HFF-Myc (cell line): ENCODE measurements around the gene CDYL2.

Experiments
- DNase-seq: peaks from one replicate; pipeline ENCODE4 v3.0.0-alpha.2; 2011; ENCODE audit warnings: low read depth; ENCODE audit errors: extremely low read depth
- H3K4me3 ChIP-seq: replicated peaks from 2 replicates; pipeline ENCODE4 v1.5.1; 2011; ENCODE audit warnings: low read depth, mild to moderate bottlenecking, control low read depth, low read length
- TF ChIP-seq, protein P1 (sequence below): IDR thresholded peaks from 2 replicates; pipeline ENCODE4 v1.5.1; 2012; ENCODE audit warnings: mild to moderate bottlenecking, low read depth, low read length, control low read depth; ENCODE audit errors: missing control alignments

The CDYL2 gene

DNA sequence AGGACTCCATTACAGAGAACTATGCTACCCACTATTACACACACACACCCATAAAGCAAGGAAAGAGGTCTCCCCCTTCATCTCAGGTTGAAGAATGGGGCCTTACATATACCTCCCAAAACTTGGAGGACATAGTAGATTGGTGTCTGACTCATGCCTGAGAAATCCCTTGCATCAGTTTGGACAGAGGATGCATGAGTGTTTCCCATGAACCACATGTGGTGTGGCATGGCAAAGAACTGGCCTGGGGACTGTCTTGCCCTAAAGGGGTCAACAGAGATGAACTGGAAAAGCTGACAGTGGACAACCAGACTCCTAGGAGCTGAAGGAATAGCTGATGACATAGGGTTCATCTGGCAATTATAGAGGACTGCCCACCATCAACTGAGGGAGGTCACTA is 209.6 kb downstream of the CDYL2 start:
- no peak for DNase-seq
- H3K4me3 ChIP-seq = no peak overlapping the region
- TF ChIP-seq, protein P1, sequence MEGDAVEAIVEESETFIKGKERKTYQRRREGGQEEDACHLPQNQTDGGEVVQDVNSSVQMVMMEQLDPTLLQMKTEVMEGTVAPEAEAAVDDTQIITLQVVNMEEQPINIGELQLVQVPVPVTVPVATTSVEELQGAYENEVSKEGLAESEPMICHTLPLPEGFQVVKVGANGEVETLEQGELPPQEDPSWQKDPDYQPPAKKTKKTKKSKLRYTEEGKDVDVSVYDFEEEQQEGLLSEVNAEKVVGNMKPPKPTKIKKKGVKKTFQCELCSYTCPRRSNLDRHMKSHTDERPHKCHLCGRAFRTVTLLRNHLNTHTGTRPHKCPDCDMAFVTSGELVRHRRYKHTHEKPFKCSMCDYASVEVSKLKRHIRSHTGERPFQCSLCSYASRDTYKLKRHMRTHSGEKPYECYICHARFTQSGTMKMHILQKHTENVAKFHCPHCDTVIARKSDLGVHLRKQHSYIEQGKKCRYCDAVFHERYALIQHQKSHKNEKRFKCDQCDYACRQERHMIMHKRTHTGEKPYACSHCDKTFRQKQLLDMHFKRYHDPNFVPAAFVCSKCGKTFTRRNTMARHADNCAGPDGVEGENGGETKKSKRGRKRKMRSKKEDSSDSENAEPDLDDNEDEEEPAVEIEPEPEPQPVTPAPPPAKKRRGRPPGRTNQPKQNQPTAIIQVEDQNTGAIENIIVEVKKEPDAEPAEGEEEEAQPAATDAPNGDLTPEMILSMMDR = no peak

DNA sequence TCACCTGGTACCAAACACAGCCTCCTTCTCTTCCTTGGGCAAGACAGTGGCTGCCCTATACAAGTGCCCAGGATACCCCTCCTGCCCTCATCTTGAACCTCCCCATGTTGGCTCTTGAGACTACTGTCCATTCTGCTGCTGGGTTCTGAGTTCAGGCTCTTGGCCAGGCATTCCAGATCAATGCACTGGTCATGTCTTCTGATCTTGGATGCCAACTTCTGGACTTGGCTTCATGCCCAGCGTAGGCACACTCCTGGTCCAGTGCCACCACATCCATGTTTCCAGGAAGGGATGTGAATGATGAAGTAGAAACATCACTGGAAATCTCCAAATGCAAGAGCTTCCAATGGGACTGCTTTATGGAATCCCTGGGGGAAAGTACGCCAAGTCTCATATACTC is 212.1 kb downstream of the CDYL2 start:
- TF ChIP-seq, protein P1 = no peak
- DNase-seq = no peak
- no peak overlapping the region for H3K4me3 ChIP-seq

DNA sequence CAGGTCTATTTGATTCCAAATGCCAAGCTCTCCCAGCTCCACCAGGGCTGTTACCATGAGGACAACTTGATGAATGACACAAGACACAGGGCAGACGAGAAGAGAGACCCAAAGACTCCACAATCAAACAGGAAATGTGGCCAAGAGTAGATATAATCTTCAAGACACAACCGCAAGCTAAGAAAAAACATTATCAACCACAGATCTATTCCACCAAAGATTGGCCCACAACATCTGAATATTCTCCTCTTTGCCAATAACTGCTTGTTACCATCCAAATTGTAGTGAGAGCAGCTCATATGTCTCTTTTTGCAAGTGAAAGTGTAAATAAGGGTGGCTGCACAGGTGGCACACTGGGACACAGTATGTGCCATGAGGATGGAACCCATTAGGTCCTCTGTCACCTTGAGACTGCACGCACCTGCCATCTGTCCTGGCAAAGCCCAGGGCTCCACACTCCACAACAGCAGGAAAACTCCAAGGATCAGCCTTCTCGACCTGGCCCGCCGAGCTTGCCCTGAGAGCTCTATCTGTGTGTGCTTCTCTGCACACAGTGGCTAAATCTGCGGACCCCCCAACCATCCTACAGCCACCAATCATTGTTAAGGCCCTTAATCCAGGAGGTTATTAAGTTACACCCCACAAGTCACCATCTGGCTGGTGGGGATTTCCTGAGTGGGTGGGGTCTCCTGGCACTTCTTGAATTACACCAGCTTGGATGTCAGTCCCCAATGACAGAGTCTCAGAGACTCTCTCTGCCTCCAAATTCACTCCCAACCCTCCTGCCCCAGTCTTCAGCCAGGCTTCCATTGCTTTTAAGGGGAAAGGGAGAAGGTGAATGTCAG is 213.1 kb downstream of the CDYL2 start:
- TF ChIP-seq, protein P1 = no peak
- DNase-seq = no peak
- H3K4me3 ChIP-seq = no peak overlapping the region

DNA sequence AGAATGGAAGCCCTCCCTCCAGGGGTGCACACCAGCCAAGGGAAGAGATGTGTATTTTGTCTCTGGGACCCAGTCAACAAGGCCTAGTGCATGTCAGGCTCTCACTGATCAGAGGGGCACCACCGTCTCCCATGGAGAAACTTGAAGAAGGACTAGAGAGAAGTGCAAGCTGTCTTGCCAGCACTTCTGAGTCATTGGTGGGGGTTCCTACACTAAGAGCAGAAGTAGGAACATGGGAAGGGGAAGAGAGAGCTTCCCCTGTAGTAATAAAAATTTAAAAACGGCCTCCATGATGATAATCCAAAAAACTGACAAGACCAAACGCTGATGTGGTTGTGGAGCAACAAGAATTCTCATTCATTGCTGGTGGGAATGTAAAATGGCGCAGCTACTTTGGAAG is 217.3 kb downstream of the CDYL2 start:
- no peak for DNase-seq
- TF ChIP-seq, protein P1 = no peak
- H3K4me3 ChIP-seq = no peak overlapping the region

DNA sequence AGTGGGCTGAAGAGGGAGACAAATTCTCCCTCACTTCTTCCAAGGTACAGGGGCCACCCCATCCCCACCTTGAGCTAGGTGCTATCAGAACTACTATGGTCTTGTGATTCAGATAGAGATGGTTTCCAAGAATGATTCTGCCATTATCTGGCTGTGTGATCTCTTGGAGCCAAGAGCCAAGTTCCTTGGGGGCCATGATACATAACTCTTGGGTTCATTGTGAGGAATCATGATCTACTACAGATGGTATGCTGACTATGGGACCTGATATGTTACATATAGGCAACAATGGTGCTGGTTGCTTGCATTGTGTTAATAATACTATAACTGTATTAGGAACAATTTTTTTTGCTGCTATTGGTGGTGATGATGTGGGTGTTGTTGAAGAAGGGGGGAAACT is 217.9 kb downstream of the CDYL2 start:
- no peak overlapping the region for H3K4me3 ChIP-seq
- TF ChIP-seq, protein P1 = no peak
- no peak for DNase-seq

DNA sequence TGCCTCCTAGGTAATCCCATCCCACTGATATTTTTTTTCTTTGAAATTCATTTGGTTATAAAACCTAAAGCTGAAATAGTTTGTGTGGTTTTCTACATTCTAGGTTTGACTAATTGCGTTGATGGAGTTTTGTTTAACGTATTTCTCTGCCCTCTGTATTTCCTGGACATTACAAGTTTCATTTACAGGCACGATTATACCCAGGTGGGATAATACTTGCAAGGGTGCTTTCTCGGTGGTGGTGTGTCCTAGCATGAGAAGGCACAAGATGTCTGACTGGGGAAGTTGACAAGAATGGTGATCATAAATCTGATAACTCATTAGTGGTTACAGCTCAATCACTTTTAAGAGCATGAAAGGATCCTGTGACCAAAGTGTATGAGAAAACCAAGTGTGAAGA is 218.6 kb downstream of the CDYL2 start:
- TF ChIP-seq, protein P1 = no peak
- H3K4me3 ChIP-seq = no peak overlapping the region
- DNase-seq = no peak
